NT2/D1 (cell line): Measurements from ENCODE around the gene SORL1.

Experiments
- DNase-seq: peaks from one replicate; pipeline ENCODE4 v3.0.0-alpha.2; 2011; ENCODE audit warnings: low read depth, low spot score
- H3K27me3 ChIP-seq: 2 replicates; pipeline ENCODE4 v1.6.0; 2011; ENCODE audit warnings: mild to moderate bottlenecking; ENCODE audit not compliant: insufficient read length, insufficient read depth
- H3K36me3 ChIP-seq: 2 replicates; pipeline ENCODE4 v1.6.1; 2011; ENCODE audit warnings: mild to moderate bottlenecking, low read length, mixed read lengths; ENCODE audit not compliant: insufficient read depth, insufficient read length
- H3K4me1 ChIP-seq: 2 replicates; pipeline ENCODE4 v1.5.1; 2011; ENCODE audit not compliant: insufficient read depth, insufficient read length
- H3K4me3 ChIP-seq: 2 replicates; pipeline ENCODE4 v1.5.1; 2011; ENCODE audit warnings: low read depth; ENCODE audit not compliant: insufficient read length
- H3K9ac ChIP-seq: 2 replicates; pipeline ENCODE4 v1.6.0; 2011; ENCODE audit warnings: low read depth; ENCODE audit not compliant: insufficient read length
- H3K9me3 ChIP-seq: 2 replicates; pipeline ENCODE4 v1.5.1; 2011; ENCODE audit warnings: mild to moderate bottlenecking, low read length; ENCODE audit not compliant: insufficient read depth
- SUZ12 ChIP-seq: IDR thresholded peaks from 2 replicates; pipeline ENCODE4 v1.6.1; 2011; ENCODE audit not compliant: insufficient read length, insufficient read depth; ENCODE audit errors: extremely low read depth
- YY1 ChIP-seq: IDR thresholded peaks from 2 replicates; pipeline ENCODE4 v1.6.1; 2011; ENCODE audit not compliant: insufficient read length, insufficient read depth
- ZNF274 ChIP-seq: IDR thresholded peaks from 2 replicates; pipeline ENCODE4 v1.6.1; 2011; ENCODE audit warnings: mild to moderate bottlenecking, low read depth, low read length

SORL1 gene

GRCh38 chr11:121523581-121524232 is 71.6 kb downstream of the SORL1 start:
- Histone ChIP-seq H3K27me3 (no peaks in the 10 kb centered on the region), H3K4me3 (no peak overlapping the region), H3K9me3 (0 out of 2 replicates have a peak, but pooled peaks cover 10% of the 10 kb centered on the region), H3K36me3 (peaks cover 7% of the 10 kb centered on the region), H3K9ac (no peak overlapping the region), H3K4me1 (no peaks in the 10 kb centered on the region)
- TF ChIP-seq ZNF274 (no peak), YY1 (no peak), SUZ12 (no peak)
- DNase-seq = no peak

- H3K36me3 ChIP-seq = peaks cover 7% of the 10 kb centered on the region
- no peak overlapping the region for H3K9ac ChIP-seq
- DNase-seq = no peak
- H3K27me3 ChIP-seq = no peaks in the 10 kb centered on the region
- no peak overlapping the region for H3K4me3 ChIP-seq
- 0 out of 2 replicates have a peak, but pooled peaks cover 10% of the 10 kb centered on the region for H3K9me3 ChIP-seq
- TF ChIP-seq SUZ12 = no peak
- TF ChIP-seq ZNF274 = no peak
- no peak for TF ChIP-seq YY1
- H3K4me1 ChIP-seq = no peaks in the 10 kb centered on the region
Observed at GRCh38 chr11:121524233-121524631, 72.1 kb downstream of the SORL1 start.

GRCh38 chr11:121525376-121525775 is 73.3 kb downstream of the SORL1 start:
- H3K36me3 ChIP-seq = peaks cover 7% of the 10 kb centered on the region

GRCh38 chr11:121530257-121530656 is 78.1 kb downstream of the SORL1 start:
- peaks cover 10% of the 10 kb centered on the region; the same call in 1 of the 2 replicates for H3K9me3 ChIP-seq
- H3K36me3 ChIP-seq = no peaks in the 10 kb centered on the region
- no peaks in the 10 kb centered on the region for H3K27me3 ChIP-seq
- DNase-seq = no peak
- H3K9ac ChIP-seq = no peak overlapping the region
- no peaks in the 10 kb centered on the region for H3K4me1 ChIP-seq
- TF ChIP-seq ZNF274 = no peak
- no peak overlapping the region for H3K4me3 ChIP-seq

More at GRCh38 chr11:121525376-121525775, 73.3 kb downstream of the SORL1 start:
- Histone ChIP-seq H3K9ac (no peak overlapping the region), H3K4me1 (no peaks in the 10 kb centered on the region), H3K9me3 (peaks cover 10% of the 10 kb centered on the region; the same call in 1 of the 2 replicates), H3K4me3 (no peak overlapping the region), H3K27me3 (no peaks in the 10 kb centered on the region)
- TF ChIP-seq YY1 (no peak), SUZ12 (no peak), ZNF274 (no peak)
- DNase-seq = no peak

GRCh38 chr11:121533601-121534000 is 81.5 kb downstream of the SORL1 start:
- TF ChIP-seq SUZ12 (no peak), ZNF274 (no peak), YY1 (no peak)
- H3K9ac ChIP-seq = no peak overlapping the region
- no peaks in the 10 kb centered on the region for H3K4me1 ChIP-seq
- no peak for DNase-seq
- no peak overlapping the region for H3K4me3 ChIP-seq
- H3K36me3 ChIP-seq = no peaks in the 10 kb centered on the region
- peaks cover 5% of the 10 kb centered on the region; the same call in 1 of the 2 replicates for H3K9me3 ChIP-seq
- no peaks in the 10 kb centered on the region for H3K27me3 ChIP-seq

GRCh38 chr11:121534131-121535093 is 82.3 kb downstream of the SORL1 start:
- no peak for DNase-seq
- Histone ChIP-seq H3K9me3 (peaks cover 5% of the 10 kb centered on the region; the same call in 1 of the 2 replicates), H3K4me3 (no peak overlapping the region), H3K9ac (no peak overlapping the region), H3K36me3 (no peaks in the 10 kb centered on the region), H3K27me3 (no peaks in the 10 kb centered on the region), H3K4me1 (no peaks in the 10 kb centered on the region)
- TF ChIP-seq SUZ12 = no peak
- no peak for TF ChIP-seq YY1
- TF ChIP-seq ZNF274 = no peak
